GM19023 (cell line): ENCODE results near the gene ZNF480.
A peak's percentile ranks its signal among the peaks of the same experiment; 100 is the strongest.
"Not testable (repeated sequence)": the region's sequence is repeated elsewhere in the genome, so short reads cannot be mapped to it uniquely, and the experiment has no call there.

Experiments used
- ATAC-seq: cut with Tn5 transposase; IDR thresholded peaks from one replicate; pipeline ENCODE4 v1.9.1; 2021; ENCODE audit warnings: mild to moderate bottlenecking, moderate library complexity; ENCODE audit not compliant: unreplicated experiment

The ZNF480 gene

DNA sequence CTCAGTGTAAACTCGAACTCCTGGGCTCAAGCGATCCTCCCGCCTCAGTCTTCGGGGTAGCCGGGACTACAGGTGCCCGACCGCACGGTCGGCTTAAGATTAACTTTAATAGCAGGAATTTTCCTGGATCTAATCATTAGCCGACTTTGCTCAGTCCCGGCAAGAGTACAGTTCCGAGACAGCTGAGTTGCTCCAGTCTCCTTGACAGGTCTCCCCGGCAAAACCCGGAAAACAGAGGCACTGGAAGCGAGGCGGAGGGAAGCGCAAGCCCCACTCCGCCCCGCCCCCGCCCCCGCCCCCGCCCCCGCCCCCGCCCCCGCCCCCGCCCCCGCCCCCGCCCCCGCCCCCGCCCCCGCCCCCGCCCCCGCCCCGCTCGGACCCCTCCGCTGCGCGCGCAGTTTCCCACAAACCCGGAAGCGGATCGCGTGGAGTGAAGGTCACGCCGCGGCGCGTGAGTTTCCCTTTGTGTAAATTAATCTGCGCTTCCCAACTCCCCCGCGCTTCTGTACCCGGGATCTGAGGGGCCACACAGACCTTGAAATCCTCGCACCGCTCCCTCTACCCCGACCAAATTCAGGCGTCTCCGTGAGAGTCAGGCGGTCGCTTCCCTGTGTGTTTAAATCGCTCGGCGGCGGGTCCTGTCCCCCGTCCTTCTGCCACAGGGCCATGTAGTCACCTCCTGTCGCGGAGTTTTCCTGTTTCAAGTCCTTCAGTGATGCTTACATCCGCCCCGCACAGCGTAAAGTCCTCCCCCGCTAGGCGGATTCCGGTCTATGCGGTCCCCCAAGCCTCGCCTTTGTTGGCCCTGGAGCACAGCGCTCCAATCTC lies at the start of gene ZNF480:
ZNF480 (plus strand) TSS at position 397 of the 828 bp plus-strand sequence. CDS start 3,244 bp downstream, outside the sequence.
- peak; percentile 62 for ATAC-seq

DNA sequence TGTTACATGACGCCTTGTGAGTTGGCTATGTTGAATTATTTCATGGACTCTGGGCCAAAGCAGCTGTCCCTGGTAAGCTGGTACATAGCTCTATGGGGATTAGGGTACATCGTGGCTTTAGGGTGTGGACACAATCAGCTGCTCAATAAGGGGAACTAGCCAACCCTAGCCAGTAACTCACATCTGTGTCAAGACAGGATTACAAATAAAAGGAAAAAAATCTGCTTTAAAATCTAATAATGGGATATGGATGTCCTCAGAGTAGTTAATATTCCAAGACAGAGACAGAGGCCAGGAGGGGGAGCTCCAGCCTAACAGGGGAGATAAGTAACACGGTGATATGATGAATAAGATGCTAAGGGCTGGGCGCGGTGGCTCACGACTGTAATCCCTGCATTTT lies 48.7 kb upstream of the ZNF480 start:
- ATAC-seq = no peak

DNA sequence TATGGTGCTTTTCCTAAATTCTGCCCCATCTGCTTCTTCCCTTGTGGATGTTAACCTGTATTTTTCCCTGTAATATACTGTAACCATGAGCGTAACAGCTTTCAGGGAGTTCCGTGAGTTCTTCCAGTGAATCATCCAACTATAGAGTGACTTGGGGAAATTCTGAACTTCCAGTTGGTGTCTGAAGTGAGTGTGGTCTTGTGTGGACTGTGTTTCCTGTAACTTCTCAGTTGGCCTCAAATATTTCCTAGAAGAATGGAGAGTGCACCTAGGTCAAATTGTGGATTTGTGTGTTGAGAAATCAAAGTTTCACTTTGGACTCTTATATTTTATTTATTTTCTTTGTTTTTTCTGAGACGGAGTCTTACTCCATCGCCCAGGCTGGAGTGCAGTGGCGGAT lies 38.5 kb upstream of the ZNF480 start:
- no peak for ATAC-seq

DNA sequence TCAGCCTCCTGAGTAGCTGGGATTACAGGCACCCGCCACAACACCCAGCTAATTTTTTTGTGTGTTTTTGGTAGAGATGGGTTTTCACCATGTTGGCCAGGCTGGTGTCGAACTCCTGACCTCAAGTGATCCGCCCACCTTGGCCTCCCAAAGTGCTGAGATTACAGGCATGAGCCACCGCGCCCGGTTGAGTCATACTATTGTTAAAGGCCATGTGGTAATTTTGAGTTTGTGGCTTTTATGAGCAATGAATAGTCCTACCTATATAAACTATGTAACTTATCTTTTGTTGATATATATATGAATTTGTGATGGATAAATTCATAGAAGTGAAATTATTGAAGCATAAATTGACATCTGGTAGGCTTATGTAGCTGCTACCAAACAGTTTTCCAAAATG lies 31.4 kb upstream of the ZNF480 start:
- not testable (repeated sequence) for ATAC-seq

- peak; percentile 94 for ATAC-seq
Observed at GRCh38 chr19:52269338-52270261, 27.4 kb upstream of the ZNF480 start, which contains the start of gene ZNF766. ZNF766 (plus strand) TSS chr19:52269587; CDS start chr19:52269614, 27 bp downstream.

- ATAC-seq = peak; percentile 4
Observed at GRCh38 chr19:52270266-52270885, 26.6 kb upstream of the ZNF480 start.

GRCh38 chr19:52273301-52273700 lies 23.7 kb upstream of the ZNF480 start:
- ATAC-seq = no peak

DNA sequence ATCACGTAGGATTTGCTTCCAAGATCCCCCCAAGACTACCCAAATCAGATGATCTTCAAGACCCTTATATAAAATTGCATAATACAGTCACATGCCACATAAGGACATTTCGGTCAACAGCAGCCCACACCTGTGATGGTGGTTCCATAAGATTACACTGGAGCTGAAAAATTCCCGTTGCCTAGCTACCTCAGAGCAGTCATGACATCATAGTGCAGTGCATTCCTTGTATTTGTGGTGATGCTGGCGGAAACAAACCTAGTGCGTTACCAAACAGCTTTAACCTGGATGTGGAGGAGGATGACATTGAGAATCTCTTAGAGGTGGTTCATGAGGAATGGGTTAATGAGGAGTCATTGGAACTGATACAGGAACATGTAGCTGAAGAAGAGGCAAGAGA lies 22.8 kb upstream of the ZNF480 start:
- no peak for ATAC-seq

- ATAC-seq = no peak
Observed at GRCh38 chr19:52275988-52276387, 21.0 kb upstream of the ZNF480 start.

GRCh38 chr19:52277471-52277870 lies 19.5 kb upstream of the ZNF480 start:
- ATAC-seq = no peak

- ATAC-seq = no peak
Observed at GRCh38 chr19:52286256-52286655, 10.7 kb upstream of the ZNF480 start.

GRCh38 chr19:52291781-52292180 lies 5.2 kb upstream of the ZNF480 start:
- no peak for ATAC-seq

DNA sequence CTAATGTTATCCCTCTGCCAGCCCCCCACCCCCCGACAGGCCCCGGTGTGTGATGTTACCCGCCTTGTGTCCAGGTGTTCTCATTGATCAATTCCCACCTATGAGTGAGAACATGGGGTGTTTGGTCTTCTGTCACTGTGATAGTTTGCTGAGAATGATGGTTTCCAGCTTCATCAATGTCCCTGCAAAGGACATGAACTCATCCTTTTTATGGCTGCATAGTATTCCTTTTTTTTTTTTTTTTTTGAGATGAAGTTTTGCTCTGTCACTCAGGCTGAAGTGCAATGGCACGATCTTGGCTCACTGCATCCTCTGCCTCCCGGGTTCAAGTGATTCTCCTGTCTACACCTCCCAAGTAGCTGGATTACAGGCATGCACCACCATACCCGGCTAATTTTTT lies 4.0 kb upstream of the ZNF480 start:
- ATAC-seq = not testable (repeated sequence)

DNA sequence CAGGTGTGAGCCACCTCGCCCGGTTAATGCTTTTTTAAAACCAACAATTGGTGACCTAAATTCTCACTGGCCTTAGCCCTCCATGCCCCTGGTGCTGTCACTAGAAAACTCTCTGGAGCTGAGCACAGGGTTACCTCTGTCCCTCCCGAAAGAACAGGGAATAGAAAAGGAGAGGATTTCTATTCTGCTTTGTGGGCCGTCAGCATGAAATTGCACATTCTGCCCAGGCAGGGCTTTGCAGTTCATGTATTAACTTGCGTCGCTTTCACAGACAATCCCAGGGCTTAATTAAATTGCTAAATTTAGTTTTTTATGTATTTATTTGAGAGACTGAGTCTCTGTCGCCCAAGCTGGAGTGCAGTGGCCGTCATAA lies 583 bp upstream of the ZNF480 start:
- ATAC-seq = peak; percentile 6

- ATAC-seq = peak; percentile 11
Observed at GRCh38 chr19:52297601-52298364, 814 bp downstream of the ZNF480 start.

- no peak for ATAC-seq
Observed at GRCh38 chr19:52307275-52307674, 10.3 kb downstream of the ZNF480 start.

- ATAC-seq = no peak
Observed at GRCh38 chr19:52322429-52322828, 25.5 kb downstream of the ZNF480 start.

DNA sequence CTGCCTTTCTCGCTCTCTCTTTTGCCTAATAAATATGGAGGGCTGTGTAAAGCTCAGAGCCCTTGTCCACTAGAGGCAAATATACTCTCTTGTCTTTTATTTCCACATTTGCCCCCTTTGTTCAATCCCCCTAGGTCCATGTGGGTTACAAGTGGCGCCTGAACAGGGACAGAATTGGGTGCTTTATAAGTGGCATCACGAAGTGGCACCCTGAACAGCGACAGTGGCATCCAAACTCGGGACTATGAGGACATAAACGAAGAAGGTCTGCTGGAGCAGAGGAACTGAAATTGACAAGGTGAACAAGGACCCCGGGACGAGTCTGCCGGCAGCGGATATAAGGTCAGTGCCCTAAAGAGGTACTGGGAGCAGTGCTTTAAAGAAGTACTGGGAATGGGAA lies 34.8 kb downstream of the ZNF480 start:
- ATAC-seq = no peak

- ATAC-seq = no peak
Observed at GRCh38 chr19:52335768-52336116, 38.8 kb downstream of the ZNF480 start.

- no peak for ATAC-seq
Observed at GRCh38 chr19:52336117-52336790, 39.3 kb downstream of the ZNF480 start, which contains the start of gene ZNF610. ZNF610 (plus strand) TSS chr19:52336243; CDS start chr19:52349173, 12,930 bp downstream.
